Endometrial microvascular endothelial cells (primary cell): ENCODE measurements around the gene HERC6. TPM values are rescaled to one million over a fixed set of nuclear protein-coding genes. Genes with fewer than 3 reads are reported as not detected.
"Not testable (repeated sequence)": the region's sequence is repeated elsewhere in the genome, so short reads cannot be mapped to it uniquely, and the experiment has no call there.

Source experiments
- in situ Hi-C: cut with HindIII; loops from 2 replicates; pipeline ENCODE4 v1.10.0; 2017; ENCODE audit warnings: low sequenced_read_pairs, low pct_unique_long_range_greater_than_20kb; ENCODE audit errors: inconsistent ontology term
- total RNA-seq: library from RNA; depleted of rRNA; stranded (reverse); fragments of >200 nt; gene quantifications from one replicate; pipeline ENCODE4 v1.2.3, GENCODE V29; 2015; ENCODE audit errors: inconsistent ontology term

Gene HERC6
- total RNA-seq, 1 donor from 2014 or later: 12.3 TPM

DNA sequence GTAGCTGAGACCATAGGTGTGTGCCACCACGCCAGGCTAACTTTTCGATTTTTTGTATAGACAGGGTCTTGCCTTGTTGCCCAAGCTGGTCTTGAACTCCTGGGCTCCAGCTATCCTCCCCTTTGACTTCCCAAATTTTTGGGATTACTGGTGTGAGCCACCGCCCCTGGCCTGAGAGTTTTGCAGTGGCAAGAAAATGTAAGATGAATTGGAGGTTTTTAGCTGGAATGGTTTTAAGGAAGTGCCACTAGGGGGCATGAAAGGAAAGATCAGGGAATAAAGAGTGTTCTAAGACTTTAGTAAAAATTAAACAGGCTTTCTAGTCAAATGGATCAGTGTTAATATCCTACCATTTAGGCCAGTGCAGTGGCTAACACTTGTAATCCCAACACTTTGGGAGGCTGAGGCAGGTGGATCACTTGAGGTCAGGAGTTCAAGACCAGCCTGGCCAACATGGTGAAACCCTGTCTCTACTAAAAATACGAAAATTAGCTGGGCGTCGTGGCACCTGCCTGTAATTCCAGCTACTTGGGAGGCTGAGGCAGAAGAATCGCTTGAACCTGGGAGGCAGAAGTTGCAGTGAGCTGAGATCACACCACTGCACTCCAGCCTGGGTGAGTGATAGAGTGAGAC, 9.4 kb upstream of the HERC6 start:
- in situ Hi-C loops: loop anchor here (25.0 kb wide), 1 partner anchor 132 kb away; no protein-coding TSS in a partner anchor

DNA sequence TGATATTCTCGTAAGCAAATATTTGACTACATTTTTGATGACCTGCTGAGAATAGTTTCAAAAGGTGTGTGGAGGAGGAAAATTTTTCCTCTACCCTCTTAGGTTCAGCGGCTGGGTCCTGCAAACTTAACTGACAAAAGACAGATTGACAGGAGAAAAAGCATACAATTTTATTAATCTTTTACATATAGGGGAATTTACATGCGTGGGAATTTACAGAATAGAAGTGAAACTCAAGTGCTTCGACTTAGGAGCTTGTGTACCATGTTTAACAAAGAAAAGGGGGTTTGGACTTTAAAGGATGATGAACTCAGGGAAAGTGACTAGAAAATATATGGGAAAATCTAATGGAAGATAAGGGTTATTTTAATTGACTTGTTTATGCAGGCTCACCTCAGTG, 2.5 kb downstream of the HERC6 start:
- in situ Hi-C loops: no loop called here

DNA sequence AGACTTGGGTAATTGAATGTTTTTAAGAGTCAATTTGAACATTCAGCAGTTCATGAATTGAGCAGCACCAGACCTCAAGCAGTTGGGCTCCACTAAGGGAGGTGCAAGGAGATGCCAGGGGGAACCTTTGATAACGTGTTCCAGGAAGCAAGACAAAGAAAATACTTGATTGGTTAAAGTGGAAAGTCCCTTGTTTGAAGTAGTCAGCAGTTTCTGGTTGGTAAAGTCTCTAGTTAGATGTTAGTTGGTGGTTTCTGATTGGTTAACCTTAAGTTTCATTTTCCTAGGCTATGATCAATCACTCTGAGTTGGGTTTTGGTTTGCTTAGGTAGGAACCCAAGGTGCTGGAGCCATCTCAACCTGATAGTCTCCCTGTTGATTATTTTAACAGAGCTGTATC, 4.0 kb downstream of the HERC6 start:
- in situ Hi-C loops: no loop called here

GRCh38 chr4:88390128-88390527, 11.5 kb downstream of the HERC6 start:
- in situ Hi-C loops: no loop called here

- in situ Hi-C loops: no loop called here
Observed at GRCh38 chr4:88391703-88392102, 13.1 kb downstream of the HERC6 start.

GRCh38 chr4:88396681-88397080, 18.0 kb downstream of the HERC6 start:
- in situ Hi-C loops: no loop called here

DNA sequence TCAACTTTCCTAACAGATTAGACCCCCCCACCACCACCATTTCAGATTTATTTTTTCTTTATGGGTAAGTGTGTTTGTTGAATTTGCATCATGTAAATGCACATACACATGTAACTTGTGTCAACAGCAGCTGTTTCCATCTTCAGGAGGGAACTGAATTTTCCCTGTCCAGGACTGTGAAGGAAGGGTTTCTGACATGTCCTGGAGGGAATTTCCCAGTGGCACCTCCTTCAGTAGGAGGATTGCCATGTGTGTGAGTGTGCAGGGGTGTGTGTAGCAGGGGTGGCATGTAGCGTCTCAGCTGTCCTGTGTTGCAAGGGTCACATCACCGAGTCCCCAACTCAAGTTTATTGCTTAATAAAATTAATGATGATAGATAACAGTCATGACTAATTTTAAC, 19.7 kb downstream of the HERC6 start:
- in situ Hi-C loops: no loop called here

GRCh38 chr4:88409206-88409605, 30.6 kb downstream of the HERC6 start:
- in situ Hi-C loops: no loop called here

- in situ Hi-C loops: no loop called here
Observed at GRCh38 chr4:88409789-88410188, 31.1 kb downstream of the HERC6 start.

DNA sequence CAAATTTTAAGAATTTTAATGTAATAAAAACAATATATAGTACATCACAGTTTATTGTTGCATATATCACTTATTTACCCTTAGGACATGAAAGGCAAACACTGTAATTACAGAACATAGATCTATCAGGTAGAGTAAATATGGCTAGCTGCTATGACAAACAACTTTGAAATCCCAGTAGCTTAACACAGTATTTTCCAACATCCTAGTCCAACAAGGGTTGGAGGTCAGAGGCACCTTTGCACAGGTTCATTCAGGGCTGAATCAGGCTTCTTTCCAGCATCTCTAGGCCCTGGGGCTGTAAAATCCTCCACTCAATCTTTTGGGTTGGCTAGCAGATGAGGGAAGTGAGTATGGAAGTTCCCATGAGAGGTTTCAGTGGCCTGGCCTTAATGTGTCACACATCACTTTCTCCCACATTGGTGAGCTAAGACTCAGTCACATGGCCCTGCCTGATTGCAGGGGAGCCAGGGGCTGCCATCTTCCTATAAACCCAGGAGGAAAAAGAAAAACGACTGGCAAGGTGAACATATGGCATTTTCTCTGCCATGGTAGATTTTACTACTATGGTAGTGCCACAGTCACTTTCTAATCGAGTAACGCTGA, 32.9 kb downstream of the HERC6 start:
- in situ Hi-C loops: no loop called here

GRCh38 chr4:88413801-88414200, 35.1 kb downstream of the HERC6 start:
- in situ Hi-C loops: no loop called here

DNA sequence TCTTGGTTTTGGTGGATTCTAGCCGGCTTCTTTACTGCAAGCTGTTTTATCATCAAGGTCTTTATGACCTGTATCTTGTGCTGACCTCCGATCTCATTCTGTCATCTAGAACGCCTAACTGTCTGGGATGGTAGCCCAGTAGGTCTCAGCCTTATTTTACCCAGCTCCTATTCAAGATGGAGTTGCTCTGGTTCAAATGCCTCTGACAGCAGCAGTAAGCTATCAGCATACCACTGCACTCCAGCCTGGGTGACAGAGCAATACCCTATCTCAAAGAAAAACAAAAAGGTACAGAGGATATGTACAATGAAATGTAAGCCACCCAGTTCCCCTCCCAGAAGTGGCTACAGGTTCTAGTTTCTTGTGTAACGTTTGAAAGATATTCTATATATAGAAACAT, 36.1 kb downstream of the HERC6 start:
- in situ Hi-C loops: no loop called here

DNA sequence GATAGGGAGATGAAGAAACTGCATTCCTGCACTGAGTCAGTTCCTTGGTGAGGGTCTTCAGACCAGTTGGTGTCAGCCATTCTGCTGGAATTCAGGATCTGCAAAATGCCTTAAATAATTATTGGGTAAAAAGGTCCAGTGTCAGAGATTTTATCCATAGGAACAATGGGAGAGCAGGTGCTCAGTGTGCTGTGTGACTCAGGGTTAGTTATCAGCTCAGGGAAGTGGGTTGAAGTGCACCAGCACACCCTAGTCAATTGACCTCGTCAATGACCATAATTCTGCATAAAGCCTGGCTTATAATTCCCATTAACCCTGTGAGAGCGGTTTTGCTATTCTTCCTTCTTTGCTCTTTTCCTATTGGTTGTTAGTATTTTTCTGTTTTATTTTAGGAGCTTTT, 37.3 kb downstream of the HERC6 start:
- in situ Hi-C loops: no loop called here

- in situ Hi-C loops: no loop called here
Observed at GRCh38 chr4:88418411-88418810, 39.8 kb downstream of the HERC6 start.

- in situ Hi-C loops: no loop called here
Observed at GRCh38 chr4:88419874-88420273, 41.2 kb downstream of the HERC6 start.

GRCh38 chr4:88420844-88421243, 42.2 kb downstream of the HERC6 start:
- in situ Hi-C loops: no loop called here

DNA sequence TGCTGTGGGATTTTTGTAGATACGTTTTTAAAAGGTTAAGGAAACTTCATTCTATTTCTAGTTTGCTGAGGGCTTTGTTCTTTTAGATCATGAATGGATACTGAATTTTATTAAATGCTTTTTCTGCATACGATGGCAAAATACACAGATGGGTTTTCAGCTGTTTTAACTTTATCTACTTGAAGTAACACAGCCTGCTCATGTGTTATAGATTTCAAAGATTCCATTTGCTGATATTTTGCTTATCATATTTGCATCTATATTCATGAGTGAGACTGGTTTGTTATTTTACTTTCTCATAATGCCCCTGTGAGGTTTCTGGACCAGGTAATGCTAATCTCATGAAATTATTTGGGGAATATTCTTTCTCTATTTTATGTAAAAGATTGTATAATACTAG, 43.8 kb downstream of the HERC6 start:
- in situ Hi-C loops: no loop called here

DNA sequence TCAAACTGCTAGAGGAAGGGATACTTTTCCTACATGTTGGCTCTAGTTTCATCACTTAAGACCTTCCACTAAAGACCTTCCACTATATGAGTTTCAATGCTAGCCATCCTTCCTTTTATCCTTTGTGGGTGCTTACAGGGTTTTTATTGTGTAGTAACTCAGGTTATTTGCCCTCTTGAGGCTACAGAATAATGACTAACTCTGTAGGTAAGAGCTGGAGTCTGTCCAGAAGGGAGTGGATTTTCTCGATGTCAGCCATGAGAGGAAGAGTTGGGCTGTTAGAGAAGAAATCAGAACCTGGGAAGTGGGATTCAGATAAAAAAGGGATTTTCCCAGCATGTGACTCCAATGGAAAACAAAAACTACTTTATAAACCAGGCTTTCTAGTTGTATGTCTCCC, 50.7 kb downstream of the HERC6 start:
- in situ Hi-C loops: no loop called here

DNA sequence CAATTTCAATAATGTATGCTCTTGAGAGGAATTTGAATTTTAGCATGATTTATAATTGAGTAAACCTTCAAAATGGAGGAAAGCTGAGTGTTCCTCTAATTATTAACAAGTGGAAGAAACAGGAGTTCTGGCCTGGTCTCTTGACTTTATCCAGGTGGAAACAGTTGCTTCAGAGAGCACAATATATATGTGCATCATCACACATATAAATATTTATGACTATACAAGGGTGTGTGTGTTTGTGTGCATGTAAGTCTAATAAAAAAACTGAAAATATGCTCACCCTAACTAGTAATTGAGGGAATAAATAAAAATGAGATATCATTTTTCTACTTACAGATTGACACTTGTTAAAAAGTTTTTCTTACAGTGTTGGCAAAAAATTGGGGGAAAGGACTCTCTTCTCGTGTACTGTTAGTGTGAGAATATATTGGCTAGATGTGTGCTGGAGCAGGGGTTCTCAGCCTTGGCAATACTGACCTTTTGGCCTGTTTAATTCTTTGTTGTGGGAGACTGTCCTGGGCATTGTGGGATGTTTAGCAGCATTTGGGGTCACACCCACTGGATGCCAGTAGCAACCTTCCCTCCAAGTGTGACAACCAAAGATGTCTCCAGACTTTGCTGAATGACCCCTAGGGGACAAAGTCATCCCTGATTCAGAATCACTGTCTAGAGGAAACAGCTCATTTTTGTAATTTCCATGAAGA, 57.5 kb downstream of the HERC6 start:
- in situ Hi-C loops: no loop called here

DNA sequence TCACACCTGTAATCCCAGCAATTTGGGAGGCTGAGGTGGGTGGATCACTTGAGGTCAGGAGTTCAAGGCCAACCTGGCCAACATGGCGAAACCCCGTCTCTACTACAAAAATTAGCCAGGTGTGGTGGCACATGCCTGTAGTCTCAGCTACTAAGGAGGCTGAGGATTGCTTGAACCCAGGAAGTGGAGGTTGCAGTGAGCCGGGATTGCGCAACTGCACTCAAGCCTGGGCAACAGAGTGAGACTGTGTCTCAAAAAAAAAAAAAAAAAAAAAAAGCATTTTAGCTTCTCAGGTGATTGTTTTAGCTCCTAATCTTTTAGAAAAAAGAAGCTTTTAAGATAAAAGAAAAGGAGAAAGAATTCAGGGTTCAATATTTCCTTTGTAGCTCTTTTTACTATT, 59.2 kb downstream of the HERC6 start:
- in situ Hi-C loops: not testable (repeated sequence)
